Activated CD4-positive, alpha-beta T cell treated with anti-CD3 and anti-CD28 coated beads, Interleukin-2, Interleukin-4, amounts not matched to agents 100 ng/mL and 50 ng/mL, durations not matched to agents 16 hours and 8 hours (primary cell): Measurements from ENCODE around the gene TTC34.

Experiments
- DNase-seq: peaks from one replicate; pipeline ENCODE4 v3.0.0-alpha.2; 2020; ENCODE audit warnings: low spot score

Gene TTC34

DNA sequence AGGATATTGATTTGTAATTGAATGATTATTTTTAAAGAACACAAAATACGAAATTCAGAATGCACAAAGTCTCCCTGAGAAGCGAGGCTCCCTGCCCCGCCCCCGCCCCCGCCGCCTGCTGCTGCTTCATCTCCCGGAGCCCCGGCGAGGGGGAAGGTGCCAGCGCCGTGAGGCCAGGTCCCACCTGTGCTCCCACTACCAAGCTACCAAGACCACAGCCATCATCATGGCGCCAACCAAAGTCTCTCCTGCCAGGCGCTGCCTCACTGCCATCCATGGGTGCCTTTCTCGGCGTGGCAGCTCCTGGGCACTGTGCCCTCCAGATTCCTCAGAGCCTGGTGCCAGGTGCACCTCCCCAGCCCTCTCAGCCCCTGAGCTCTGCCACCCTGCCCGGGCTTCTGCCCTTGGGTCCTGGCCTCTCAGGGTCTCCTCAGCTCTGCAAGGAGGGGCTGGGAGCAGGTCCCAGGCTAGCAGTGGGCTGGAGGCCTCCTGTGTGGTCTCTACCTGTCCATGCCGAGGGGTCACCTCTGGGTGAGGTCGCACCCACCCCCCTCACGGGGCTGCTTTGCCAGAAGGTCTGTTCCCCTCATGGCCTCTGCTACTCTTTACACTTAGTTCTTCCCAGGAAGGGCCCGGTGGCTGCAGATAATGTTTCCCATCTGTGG, 29.4 kb upstream of the TTC34 start:
- DNase-seq = no peak

DNA sequence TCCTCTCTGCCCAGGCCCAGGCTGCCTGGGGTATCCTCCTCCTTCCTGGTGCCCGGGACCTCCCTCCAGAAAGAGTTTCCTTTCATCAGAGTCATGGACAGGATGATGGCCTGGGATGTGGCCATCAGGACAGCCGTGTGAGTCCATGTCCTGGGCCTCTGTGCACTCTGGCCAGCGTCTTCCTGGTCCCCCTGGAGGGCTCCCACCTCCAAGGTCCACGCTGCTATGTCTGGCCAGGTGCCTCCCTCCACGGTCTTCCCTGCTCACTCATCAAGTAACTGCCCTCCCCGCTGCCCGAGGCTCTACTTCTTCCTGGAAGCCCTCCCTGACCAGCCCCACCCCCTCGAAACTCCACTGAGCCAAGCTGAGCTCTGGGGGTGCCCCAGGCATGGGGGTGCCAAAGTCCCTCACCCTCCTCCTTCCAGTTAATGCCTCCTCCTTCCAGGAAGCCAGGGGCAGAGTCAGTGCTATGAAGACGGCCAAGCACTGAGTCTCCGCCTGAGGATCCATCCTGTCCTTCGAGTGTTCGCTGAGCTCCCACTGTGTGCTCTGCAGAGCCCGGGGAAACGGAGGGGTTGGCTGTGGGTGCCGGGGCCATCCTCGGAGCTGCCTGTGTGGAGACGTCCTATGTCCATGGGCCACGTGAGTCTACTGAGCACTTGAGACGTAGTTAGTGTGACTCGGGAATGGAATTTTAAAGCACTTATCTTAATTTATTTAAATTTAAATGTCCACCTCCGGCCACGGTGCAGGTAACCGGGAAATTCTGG, 28.5 kb upstream of the TTC34 start:
- DNase-seq = no peak

DNA sequence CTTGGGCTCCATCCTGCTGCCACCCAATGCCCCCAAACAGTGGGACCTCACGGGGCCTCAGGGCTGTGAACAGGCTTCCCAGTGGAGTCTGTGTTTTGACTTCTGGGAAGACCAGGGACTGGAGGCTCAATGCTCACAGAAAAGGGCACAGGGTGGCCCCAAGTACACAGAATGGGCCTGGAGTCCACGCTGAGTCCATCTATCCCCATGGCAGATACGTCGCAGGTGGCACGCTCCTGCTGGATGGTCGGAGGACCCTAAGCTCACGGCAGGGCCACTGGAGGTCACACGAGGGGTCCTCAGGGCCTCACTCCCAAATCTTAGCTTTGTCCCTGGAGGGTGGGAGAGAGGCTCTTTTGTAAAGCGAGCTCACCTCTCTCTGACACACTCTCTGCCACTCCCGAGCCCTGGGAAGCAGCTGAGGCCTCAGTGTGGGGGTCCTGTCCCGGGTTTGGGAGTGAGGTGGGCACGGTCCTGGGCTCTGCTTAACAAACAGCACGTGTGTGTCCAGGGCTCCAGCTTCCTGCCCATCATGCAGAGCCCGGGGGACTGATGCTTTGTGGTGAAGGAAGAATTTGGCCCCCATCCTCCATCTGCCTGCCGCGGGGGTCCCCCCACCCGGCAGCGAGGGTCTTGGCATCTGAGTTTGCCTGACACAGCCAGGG, 27.2 kb upstream of the TTC34 start:
- DNase-seq = no peak

DNA sequence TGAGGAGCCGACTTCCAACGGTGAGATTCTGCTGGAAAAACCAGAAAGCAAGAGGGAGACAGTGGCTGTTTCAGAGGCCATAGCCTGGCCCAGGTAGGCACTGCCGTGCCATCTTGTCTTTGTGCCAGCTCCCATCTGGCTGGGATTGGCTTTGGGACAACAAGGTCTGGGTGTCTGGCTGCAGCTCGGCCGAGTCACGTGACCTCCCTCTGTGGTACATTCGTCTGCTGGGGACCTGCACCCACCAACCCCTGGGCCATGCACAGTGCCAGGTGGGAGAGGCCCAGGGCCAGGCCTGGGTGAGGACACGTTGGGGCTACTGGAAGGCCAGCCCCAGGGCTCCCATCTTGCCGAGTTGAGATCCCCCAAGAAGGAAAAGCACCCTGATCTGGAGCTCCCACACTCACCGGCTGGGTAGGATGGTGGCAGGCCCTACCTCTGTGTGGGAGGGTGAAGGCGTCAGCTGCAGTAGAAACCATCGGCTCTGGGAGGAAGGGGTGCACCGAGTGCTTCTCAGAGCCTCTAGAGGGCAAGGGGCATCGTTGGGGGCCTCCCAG, 25.3 kb upstream of the TTC34 start:
- DNase-seq = no peak

DNA sequence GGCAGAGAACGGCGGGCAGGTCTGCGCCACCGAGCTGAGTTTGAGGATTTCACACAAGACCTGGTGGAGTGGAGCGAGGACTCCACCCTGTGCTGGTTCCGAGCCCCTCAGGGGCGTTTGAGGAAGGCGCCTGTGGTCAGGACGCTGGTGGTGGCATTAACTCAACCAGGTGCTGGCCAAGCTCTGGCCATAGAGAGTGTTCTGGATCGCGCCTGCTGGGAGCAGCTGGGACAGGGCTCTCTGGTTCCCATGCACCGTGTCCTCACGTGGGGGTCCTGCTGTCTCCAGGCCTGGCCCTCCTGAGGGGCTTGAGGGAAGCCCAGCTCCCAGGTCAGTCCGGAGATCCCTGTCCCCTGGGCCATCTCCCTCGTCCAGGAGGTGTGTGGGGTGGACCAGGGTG, 24.8 kb upstream of the TTC34 start:
- no peak for DNase-seq

DNA sequence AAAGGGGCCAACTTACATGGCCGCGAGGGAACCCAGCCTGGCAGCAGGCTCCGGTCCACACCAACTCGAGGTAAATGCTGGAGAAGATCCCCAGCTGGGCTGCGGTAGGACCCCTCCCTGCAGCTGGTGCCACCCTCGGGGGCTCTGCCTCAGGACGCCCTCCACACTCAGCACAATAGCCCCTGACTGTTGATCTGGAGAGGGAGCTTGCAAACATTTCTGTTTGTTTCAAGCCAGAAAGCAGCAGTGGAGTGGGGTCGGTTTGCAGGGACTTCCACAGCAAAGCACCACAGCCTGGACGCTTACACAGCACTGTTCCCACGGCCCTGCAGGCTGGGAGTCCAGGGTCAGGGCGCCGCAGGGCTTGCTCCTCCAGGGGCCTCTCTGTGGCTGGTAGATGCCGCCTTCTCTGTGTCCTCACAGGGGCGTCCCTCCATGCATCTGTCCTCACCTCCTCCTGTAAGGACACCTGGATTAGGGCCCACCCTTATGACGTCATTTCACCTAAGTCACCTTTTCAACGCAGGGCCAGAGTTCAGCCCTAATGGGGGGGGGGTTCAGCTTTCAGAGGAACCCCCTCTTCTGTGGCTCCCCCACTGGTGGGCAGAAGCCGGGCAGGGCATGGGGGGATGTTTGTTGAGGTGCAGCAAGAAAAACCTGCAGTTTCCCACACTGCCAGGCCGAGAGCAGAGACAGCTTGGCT, 24.1 kb upstream of the TTC34 start:
- no peak for DNase-seq

DNA sequence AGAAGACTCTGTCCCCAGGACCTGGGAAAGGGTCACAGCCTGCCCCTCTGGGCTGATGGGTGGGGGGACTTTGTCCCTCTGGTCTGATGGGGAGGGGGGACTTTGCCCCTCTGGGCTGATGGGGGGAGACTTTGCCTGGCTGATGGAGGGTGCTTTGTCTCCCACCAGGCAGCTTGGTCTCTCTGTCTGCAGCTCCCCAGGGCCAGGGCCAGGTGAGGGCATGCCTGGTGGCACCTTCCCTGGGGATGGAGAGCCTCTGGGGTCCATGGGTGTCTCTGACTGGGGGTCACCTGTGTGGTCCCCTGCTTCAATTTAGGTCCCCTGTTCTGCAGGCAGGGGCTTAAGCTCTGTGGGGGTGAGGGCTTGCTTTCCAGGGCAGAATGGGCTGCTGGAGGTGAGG, 23.5 kb upstream of the TTC34 start:
- DNase-seq = no peak

DNA sequence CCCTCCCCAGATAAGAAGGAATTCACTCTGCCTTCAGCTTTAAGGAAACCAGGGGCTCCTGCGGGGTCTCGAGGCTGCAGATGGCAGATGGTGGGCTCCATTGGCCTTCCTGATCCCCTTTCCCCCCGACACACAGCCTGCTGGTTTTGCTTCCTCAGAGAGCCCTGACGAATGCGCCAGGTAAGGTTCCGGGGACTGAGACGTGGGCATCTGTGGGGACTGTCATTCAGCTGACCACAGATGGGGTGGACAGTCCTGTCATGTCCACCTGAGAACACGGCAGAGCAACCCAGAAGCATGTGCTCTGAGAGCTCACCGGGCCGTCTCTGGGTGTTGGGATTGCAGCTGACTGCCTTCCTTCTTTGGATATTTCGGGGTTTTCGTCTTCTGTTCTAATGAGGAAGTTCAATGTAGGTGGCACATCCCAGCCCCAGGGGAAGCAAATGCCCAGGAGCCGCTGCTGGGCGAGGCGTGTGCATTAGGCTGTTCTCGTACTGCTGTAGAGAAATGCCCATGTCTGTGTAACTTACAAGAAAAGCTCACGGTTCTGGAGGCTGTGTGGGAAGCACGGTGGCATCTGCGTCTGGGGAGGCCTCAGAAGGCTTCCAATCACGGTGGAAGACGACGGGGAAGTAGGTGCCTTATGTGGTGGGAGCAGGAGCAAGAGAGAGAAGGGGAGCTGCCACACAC, 22.6 kb upstream of the TTC34 start:
- DNase-seq = no peak

DNA sequence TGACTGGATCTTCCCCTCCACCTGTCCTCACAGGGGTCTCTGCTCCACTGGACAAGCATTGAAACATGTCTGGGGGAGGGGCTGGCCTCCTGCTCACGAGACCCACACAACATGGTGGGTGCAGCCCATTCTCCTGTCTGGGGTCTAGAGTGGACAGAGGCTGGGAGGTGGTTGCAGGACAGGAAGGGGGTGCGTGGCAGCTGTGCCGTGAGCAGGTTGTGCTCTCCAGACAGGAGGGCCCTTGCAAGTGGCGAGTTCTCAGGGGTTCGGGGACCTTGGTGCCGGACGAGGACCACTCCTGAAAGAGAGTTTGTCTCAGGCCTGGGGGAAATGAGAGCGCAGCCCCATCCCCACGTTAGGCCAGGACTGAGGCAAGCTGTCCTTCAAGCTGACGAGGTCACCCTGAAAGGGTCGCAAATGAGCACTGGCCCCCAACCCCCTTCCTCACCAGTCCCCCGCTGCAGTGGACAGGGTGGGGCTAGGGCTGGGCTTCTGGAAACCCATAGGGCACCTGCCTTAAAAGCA, 21.2 kb upstream of the TTC34 start:
- DNase-seq = no peak

DNA sequence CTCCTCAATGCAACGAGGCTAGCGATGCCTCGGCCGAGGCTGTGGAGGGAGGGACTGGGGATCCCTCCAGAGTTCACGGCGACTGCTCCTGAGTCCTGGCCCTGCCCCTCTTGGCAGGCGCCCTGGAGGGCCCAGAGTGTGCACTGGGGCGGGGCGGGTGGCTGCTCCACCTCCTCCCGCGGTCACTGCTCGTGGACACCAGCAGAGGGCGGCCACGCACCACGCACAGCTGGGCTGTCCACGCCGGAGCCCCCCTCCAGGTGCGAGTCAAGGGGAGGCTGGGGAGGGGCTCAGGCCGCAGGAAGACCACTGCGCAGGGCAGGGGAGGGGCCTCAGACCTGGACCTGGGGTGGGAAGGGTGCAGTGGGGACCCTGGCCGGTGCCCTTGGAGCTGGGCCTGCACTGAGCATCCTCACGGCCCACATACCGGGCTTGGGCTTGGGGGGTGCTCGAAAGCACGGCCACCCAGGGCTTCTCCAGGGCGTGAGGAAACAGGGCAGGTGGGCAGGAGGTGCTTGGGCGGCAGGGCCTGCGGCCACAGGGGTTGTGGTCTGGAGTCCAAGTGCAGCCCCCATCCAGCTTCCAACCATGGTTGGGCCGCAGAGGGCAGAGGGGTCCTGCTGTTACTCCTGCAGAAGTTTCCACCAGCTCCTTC, 20.6 kb upstream of the TTC34 start:
- DNase-seq = peak; percentile 13

DNA sequence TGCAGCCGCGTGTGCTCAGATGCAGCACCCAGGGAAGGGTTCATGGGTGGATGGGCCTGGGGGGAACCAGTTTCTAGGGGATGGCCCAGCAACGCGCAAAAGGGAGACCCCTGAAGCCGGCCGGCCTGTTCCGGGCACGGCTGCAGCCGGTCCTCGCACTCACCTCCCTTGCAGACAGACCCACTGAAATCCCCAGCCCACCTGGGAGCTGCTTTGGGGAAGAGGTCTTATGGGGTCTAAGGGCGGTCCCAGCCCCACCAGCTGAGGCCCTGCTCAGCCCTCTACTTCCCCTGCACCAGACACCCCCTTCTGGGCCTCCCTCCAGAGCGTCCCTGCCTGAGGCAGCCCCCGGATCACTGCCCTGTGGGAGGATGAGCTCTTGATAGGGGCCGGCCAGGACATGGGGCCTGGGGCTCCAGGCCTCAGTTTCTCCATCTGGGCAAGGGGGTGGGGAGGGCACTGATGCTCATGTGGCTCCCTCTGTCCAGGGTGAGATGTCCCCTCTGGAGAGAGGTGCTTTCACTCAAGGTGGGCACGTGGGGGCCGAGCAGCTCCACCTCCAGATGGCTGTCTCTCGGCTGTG, 20.0 kb upstream of the TTC34 start:
- DNase-seq = no peak

DNA sequence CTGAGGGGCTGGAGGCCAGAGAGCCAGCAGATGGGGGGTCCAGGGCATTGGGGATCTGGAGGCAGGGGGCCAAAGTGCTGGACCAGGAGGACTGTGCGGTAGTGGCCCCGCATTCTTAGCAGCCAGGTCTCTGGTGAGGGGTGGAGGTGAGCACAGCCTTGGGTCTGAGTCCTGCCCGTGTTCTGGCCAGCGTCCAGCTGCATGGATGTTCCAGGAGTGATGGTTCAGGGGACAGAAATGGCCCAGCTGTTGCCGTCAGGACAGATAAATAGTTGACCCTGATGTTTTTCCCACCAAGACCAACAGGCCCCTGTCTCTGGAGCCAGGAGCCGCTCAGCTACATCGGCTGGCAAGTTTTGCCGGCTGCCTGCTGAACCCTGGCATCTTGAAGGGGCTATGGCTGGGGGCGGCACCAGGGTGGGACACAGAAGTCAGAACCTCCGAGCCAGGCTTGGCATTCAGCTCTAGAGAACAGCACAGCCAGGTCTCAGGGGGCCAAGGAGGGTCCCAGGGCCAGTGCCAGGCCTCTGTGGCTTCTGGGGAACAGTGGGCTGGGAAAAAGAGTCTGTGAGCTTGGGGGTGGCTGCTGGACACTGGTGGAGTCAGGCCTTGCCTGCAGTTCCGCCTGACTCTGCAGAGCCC, 19.4 kb upstream of the TTC34 start:
- no peak for DNase-seq

DNA sequence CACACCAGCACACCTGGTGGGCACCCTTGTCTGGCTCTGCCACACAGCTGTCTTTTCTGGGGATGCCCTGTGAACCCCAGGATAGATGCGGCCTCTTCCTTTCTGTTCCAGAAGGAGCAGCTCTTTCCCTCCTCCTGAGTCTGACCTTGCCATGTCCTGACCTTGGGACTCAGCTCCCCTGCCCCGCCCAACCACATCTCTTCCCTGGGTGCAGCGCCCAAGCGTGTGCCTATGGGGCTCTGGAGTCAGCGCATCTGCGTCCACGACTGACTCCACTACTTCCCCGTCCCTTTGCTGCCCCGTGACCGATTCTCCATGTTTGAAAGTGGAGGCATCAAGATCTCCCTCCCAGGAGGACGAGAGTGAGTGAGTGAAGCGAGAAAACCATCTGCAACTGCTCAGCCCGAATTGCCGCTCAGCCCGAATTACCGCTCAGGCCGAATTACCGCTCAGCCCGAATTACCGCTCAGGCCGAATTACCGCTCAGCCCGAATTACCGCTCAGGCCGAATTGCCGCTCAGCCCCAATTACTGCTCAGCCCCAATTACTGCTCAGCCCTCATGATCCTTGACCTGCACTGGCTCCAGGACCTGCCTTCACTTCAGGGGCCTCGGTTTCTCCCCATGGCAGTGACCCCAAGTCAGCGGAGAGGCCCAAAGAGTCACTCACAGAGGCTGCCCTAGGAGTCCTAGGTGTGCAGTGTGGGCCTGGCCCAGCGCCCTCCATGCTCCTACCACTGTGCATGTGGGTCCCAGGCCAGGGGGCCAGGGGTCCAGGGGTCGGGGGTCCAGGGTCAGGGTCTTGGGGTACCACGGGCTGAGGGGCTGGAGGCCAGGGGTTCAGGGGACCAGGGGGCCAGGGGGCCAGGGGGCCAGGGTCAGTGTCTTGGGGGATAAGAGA, 18.6 kb upstream of the TTC34 start:
- no peak for DNase-seq

DNA sequence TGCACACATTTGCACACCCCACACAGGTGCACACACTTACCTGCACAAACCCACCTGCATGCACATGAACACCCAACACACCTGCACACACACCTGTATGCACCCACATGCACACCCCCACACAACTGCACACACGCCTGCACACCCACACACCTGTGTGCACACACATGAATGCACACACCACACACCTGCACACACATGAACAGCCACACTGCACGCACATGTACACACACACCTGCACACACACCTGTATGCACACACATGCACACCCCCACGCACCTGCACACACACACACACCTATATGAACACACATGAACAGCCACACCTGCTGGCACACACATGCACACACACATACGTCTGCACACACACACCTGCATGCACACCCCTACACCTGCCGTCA, 17.9 kb upstream of the TTC34 start:
- no peak for DNase-seq

DNA sequence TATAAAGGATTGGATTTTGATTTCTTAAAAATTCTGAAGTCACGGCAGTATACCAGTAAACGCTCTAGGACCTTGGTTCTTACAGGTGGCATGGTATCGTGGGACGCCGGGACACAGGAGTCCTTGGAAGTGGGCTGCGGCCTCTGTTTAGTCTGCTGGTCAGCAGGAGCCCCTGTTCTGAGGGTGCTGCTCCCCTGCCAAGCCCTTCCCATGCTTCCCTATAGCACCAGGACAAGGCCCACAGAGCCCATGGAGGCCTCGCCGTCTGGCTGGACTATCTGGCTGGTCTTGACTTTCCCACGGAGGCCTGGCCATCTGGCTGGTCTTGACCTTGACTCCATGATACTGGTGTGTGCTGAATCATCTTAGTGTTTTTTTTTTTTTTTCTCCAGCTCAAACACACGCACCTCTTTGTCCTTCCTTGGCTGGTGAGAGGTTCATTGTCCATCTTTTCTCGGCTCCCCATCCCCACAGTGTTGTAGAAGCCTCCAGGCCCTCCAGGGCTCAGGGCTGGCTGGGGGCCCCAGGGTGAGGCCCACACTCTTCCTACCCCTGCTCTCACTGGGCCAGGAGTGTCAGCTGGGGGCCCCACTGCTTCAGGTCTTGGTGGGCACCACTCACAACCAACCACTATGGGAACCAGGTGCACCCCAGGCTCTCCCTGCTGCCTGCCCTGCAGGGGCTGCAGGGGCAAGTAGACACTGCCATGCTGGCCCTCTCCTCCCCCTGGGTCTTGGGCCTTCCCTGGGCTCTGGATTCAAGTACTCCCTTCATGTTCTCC, 16.5 kb upstream of the TTC34 start:
- no peak for DNase-seq

DNA sequence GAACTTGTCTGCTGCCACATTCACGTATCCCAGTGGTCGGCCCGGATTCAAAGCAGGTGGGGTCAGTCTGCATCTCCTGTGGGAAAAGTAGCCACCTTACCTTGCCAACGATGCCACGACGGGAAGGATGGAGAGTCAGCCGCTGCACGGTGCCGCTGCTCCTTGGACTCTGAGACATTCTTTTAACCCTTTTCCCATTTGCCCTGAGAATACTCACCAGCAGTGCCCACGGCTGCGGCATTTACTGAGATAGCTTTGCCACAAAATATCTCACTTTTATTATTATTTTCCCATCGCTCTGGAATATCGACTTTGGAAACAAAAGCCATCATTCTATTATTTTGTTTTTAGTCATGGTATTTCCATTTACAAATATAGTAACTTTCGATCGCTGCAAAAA, 15.3 kb upstream of the TTC34 start:
- DNase-seq = no peak

DNA sequence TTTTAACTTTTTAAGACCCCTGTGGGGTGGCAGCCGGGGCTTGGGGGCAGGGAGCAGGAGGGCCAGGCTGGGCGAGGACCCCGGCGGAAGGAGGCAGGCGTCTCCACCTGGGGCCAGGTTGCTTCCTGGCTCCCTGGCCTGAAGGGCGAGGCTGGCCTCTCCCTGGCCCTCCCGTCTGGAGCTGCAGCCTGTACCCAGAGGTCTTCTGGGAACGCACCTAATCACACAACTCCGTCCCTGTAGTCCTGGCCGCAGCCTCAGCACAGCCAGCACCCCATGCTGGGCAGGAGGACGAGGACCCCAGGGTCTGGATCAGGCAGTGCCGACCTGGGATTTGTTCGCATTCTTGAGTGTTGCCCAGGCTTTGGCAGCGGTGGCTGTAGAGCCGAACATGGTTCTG, 14.1 kb upstream of the TTC34 start:
- DNase-seq = no peak

DNA sequence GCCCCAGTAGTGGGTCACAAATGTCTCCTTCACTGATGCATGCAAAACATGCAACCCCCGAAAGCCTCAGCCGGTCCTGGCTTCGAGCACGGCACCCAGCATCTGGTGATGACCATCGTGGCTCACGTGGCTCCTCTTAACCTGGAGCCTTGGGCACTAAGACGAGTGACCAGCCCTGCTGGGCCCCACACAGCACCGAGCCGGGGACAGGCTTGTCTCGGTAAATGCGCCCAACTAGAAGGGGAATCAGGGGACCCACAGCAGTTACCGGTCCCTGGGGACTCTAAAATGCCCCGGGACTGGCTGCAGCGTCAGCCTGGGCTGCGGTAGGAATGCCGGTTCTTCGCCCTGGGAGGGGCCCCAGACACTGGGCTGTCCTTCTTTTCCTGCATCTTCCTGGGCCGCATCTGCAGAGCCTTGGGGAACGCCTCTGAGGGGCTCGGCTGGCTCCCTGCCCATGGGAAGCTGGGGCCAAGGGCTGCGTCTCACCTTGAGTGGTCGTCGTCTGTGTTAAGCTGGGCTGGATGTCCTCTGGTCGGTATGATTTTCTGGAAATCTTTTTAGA, 13.1 kb upstream of the TTC34 start:
- DNase-seq = no peak
